Astrocyte (in vitro differentiated cells and primary cell): ENCODE data around the gene CD4.

ENCODE experiments used
- EZH2 ChIP-seq: IDR thresholded peaks from 2 replicates; pipeline ENCODE4 v1.6.1; 2012; ENCODE audit warnings: mild to moderate bottlenecking, low read length, inconsistent platforms; ENCODE audit not compliant: insufficient read depth
- TF ChIP-seq, protein P1 (sequence below): IDR thresholded peaks from 2 replicates; pipeline ENCODE4 v1.5.1; 2011; ENCODE audit warnings: low read depth, mild to moderate bottlenecking, inconsistent platforms, low read length, moderate library complexity; ENCODE audit not compliant: insufficient read depth

DNA sequence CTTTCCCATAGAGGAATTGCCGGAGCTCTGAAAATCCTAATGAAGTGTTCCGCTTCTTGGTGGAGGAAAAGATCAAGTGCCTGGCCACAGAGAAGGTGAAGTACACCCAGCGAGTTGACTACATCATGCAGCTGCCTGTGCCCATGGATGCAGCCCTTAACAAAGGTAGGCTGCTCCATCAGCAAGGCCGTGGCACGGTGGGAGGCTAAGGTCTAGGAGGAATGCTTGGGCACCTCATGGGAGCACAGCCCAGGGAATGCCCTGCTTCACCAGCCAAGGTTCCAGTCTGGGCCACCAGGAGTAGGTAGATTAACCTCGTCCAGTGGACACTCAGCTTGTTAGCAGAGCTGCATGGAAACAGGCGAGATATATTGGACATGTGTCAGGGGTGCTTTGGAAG is 71.6 kb downstream of the CD4 start:
- TF ChIP-seq, protein P1, sequence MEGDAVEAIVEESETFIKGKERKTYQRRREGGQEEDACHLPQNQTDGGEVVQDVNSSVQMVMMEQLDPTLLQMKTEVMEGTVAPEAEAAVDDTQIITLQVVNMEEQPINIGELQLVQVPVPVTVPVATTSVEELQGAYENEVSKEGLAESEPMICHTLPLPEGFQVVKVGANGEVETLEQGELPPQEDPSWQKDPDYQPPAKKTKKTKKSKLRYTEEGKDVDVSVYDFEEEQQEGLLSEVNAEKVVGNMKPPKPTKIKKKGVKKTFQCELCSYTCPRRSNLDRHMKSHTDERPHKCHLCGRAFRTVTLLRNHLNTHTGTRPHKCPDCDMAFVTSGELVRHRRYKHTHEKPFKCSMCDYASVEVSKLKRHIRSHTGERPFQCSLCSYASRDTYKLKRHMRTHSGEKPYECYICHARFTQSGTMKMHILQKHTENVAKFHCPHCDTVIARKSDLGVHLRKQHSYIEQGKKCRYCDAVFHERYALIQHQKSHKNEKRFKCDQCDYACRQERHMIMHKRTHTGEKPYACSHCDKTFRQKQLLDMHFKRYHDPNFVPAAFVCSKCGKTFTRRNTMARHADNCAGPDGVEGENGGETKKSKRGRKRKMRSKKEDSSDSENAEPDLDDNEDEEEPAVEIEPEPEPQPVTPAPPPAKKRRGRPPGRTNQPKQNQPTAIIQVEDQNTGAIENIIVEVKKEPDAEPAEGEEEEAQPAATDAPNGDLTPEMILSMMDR = no peak
- no peak for TF ChIP-seq EZH2
